ENCODE measurements around the gene HS1BP3.
A peak's percentile ranks its signal among the peaks of the same experiment; 100 is the strongest.

HS1BP3 gene

GRCh38 chr2:20629581-20630171 lies 21.2 kb downstream of the HS1BP3 start:
- no peak for DNase-seq (ENCODE audit: low read depth)

DNA sequence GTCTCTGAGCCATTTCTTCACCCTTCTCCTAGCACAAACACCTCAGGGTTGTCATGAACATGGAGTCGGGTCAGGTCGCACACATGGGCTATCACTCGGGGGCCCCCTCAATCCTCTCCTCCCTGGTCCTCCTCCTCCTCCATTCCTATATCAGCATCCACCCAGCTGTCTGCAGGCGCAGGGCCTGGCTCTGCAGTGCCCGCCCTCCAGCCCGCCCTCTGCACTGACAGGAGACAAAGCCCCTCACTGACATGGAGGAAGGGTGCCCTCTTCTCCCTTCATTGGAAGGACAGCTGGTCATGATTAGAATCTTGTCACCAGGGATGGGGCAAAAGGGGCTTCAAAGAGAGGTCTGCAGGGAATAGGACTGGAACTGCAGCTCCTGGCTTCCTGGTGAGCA lies 21.7 kb downstream of the HS1BP3 start:
- DNase-seq (ENCODE audit: low read depth), result no peak

DNA sequence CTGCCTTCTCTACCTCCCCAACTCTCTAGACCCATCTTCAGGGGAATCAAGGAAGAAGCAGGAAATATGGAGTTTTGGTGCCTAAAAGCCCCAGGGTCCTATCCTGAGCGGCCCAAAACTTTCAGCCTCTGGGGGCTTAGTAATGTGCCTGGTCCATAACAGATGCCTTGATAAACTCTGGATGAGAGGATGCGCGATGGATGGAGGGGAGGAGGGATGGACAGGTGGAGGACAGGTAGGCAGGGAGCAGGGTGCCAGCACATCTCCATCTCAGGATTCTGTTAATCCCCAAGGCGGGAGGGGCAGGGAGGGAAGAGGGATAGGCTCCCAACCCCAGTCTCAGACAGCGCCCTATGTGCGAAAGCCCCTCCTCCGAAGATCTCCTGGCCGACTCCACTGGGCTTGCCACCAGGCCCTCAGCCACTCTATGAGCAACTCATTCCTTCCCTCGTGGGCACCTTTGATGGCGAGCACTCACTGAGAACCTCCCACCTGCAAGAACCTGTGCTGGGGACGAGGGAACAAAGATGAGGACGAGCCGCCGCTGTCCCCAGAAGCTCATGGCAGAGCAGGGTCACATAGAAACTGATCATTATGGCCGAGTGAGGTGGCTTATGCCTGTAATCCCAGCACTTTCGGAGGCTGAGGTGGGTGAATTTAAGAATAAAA lies 23.1 kb downstream of the HS1BP3 start:
- DNase-seq (ENCODE audit: low read depth), result no peak

DNA sequence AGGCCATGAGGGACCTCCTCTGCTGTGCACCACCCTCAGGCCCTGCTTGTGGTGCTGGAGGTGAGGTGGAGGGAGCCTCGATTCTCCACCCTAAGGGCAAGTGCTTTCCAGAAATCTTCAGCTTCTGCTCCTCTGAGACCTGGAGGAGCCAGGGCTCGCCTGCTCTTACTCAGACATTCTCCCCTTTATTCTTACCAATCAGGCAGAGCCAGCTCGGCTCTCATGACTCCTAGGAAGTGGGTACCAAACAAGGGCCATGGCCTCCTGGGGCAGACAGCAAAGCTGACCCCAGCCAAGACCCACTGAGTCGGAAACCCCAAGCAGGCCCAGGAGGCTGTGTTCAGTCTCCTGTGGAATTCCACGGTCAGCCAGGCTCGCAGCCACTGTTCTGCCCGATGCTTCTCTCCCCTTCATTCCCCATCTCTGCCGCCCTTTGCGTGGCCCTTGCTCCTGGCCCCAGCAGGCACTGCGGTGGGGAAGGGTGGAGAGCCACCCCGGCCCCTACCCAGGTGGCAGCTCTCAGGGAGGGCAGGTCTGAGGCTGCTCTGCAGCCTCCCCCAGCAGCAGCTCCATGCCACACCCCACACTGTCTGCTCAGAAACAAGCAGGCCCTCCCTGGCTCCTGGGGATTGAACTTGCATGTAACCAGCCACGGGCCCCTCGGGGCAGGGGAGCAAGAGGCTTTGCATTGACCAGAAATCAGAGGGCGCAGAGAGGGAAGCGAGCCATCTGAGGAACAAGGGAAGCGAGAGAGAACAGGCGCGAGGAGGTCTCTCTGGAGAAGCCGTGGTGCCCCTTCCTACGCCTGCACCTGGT lies 24.0 kb downstream of the HS1BP3 start:
- no peak for DNase-seq (ENCODE audit: low read depth)

- no peak for DNase-seq (ENCODE audit: low read depth)
Observed at GRCh38 chr2:20626392-20626697, 24.6 kb downstream of the HS1BP3 start.

DNA sequence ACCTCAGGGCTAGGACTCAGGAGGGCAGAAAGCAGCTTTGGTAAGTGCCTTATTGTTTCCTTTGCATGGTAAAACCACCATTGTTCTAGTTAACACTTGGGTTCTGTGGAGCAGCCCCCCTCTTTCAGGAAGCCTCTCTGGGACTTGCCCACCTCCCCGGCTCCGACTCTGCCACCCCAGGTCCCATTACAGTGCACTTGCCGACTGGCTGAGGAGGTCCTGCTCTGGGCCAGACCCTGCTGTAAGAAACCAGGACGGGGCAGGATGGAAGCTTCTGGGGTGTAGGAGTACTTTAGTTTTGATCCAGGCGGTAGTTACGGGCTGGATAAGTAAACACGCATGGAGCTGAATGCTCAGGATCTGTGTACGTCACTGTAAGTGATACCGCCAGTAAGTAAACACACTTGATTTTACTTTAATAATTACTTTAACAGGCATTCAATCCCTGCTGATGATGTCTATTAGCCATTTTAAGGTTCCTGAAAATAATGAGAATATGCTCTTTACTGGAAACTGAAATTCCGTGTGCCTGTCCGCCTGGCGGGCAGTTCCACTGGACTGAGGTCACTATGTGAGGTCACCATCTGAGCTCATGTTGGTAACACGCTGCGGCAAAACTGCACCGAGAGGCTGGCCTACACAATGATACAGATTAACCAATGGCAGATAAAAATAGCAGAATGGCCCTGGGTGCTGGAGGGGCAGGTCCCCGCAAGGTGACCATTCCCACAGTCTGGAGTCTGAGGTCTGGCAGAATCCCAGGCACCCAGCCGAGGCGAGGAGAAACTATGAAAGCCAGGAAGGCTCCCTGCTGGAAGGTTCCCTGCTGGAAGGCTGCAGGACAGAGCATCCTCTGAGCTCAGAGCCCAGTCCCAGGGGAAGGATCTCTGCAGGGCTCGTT lies 25.2 kb downstream of the HS1BP3 start:
- DNase-seq (ENCODE audit: low read depth), result no peak

DNA sequence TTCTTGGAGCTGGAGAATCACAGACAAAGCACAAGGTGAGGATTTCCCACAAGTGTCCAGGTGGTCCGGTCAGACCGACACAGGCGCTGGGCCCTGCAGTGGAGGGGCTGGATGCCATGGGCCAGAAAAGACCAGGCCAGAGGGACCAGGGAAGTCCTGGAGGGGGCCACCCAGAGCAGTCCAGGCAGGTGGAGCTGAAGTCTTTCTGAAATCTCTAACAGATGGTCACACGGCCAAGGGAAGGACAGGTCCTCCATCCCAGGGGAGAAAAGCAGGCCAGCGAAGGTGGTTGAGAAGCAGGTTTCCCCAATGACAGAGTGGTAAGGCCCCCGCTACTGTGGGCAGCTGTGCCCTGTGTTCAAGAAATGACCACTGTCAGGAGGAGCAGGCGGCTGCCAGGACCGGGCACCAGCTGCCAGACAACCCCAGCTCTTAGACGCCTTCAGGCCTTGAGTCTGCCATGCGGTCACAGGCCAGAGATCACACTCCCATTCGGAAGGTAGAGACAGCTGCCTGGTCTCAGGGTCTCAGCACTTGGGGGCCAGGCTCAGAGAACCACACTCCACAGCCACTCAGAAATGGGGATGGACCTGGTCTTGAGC lies 25.9 kb downstream of the HS1BP3 start:
- no peak for DNase-seq (ENCODE audit: low read depth)

DNA sequence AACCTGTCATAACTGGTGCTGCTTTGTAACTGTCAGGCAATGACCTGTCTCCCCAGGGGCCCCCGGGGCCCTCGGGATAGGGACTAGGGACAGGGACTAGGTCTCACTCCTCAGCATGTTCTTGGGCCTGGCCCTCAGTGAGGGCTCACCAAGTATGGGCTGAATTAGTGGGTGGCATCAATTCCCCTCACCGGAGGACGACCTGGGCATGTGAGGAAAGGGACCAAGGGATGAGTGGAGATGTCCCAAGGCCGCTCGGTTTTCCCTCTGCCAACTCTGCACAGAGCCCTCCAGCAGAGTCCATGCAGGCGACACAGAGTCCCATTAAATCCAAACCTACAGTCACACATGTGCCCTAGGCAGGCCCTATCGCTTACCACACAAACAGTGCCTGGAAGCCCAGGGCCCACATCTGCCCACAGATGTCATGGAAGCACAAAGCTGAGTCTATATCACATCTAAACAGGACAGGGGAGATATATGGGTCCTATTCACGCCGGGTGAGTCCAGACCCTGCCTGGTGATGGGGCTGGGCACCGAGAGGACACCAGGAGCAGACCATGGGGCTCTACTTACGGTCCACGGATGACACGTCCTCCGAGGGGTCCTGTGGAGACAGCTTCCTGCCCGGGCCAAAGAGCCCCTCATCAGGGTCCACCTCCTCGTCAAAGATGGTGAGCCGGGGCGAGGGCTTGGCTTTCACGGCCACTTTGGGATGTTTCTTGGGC lies 26.6 kb downstream of the HS1BP3 start:
- no peak for DNase-seq (ENCODE audit: low read depth)

GRCh38 chr2:20623741-20624155 lies 27.1 kb downstream of the HS1BP3 start:
- DNase-seq (ENCODE audit: low read depth), result no peak

GRCh38 chr2:20623241-20623640 lies 27.7 kb downstream of the HS1BP3 start:
- no peak for DNase-seq (ENCODE audit: low read depth)

- DNase-seq (ENCODE audit: low read depth), result no peak
Observed at GRCh38 chr2:20622731-20623130, 28.2 kb downstream of the HS1BP3 start.

- no peak for DNase-seq (ENCODE audit: low read depth)
Observed at GRCh38 chr2:20622296-20622686, 28.6 kb downstream of the HS1BP3 start.

DNA sequence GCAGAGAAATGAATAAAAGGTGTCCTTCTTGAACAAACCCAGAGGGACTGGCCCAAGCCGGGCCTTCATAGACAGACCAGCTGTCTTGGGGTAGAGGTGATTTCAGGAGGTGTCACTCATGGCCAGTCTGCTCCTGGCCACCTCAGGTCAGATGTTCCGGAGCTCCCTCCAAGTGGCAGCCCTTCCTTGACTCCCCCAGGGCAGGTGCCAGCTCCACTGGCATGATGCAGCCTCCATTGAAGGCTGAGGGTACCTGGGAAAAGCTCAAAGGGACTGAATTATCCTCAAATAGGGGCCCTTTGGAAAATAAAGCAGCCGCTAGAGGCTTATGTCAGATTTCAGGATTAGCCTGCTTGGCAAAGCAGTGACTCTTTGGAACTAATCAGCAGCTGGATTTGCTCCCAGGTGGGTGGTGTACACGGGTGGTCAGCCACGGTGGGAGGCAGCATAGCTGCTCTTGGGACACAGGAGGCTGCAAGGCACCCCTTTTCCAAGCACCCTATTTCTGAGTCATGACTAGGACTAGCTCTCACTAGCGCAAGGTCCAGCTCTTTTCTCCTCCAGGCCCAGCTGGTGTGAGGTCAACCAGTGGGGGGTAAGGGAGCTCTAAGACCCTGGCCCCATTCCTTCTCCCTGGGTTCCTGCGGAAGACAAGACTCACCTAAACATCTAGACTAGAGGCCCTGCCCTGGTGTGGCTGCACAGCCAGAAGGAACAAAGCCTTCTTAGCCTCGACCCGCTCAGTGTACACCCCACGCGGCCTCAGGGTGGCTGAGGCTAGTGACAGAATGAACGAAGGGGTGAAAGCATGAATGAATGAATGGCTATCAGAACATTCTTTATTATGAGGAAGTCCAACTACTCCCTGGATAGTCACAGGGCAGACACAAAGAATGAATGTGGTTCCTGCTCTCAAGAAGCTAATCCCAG lies 29.3 kb downstream of the HS1BP3 start:
- DNase-seq (ENCODE audit: low read depth), result no peak

DNA sequence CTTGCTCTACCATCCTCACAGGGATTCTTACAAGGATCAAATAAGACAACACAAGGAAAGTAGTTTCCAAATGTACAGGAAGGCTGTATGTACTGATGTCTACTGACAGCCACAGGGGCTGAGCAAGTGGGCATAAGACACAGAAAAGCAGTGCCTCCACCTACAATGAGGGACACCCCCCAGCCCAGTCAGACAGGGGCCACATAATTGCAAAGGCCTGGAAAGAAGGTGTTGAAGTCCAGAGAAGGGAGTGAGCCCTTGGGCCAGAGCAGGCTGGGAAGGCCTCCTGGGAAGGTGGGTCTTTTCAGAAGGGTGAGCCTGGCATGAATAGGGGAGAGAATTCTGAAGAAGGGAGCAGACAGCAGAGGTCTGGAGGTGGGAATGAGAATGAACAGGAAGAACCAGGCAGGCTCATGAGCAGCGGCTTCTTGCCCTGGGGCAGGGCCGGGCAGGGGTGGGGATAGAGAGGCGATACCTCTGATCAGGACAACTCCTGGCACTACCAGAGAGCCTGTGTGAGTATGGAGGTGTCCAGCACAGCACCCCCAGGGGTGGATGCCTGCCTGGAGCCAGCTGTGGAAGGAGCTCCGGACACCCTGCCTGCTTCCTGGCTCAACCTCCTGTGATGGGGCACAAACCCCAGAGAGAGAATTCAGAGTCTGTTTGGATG lies 30.1 kb downstream of the HS1BP3 start:
- DNase-seq (ENCODE audit: low read depth), result no peak

- no peak for DNase-seq (ENCODE audit: low read depth)
Observed at GRCh38 chr2:20620271-20620681, 30.6 kb downstream of the HS1BP3 start.

DNA sequence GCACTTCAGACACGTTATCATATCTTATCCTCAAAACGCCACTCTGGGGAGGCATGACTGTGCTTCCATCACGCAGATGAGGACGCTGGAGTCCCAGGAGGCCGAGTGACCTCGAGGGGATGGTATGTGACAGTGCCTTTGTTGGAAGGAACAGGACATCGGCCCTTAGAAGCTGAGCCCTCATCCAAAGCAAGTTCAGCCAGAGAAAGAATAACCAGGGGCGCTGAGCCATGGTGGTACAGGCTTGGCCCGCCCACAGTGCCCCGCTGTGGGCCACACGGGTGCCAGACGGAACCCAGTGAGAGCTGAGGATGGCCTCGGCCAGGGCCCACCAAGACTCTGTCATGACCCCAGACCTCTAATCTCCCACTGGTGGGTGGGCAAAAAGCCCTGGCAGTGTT lies 31.3 kb downstream of the HS1BP3 start:
- no peak for DNase-seq (ENCODE audit: low read depth)

GRCh38 chr2:20618886-20619521 lies 31.9 kb downstream of the HS1BP3 start:
- DNase-seq (ENCODE audit: low read depth), result no peak

- DNase-seq (ENCODE audit: low read depth), result no peak
Observed at GRCh38 chr2:20618468-20618885, 32.4 kb downstream of the HS1BP3 start.

GRCh38 chr2:20617892-20618467 lies 32.9 kb downstream of the HS1BP3 start:
- DNase-seq (ENCODE audit: low read depth), result peak; percentile 89
